HL-60/S4 treated with phorbol 12-myristate 13-acetate at 8.2 ng/mL for 4 days and 3 days (cell line): ENCODE data around the gene SATB2.

Experiments
- in situ Hi-C: fragments of 300-500 bp; cut with MboI; formaldehyde crosslinking; loops from 2 replicates; pipeline ENCODE4 v1.15.0; 2022; ENCODE audit warnings: low sequenced_read_pairs

The SATB2 gene

GRCh38 chr2:199336546-199336945, 121.2 kb downstream of the SATB2 start:
- in situ Hi-C loops, result no loop called here

- in situ Hi-C loops, result no loop called here
Measured at GRCh38 chr2:199335502-199335901, 122.2 kb downstream of the SATB2 start.

DNA sequence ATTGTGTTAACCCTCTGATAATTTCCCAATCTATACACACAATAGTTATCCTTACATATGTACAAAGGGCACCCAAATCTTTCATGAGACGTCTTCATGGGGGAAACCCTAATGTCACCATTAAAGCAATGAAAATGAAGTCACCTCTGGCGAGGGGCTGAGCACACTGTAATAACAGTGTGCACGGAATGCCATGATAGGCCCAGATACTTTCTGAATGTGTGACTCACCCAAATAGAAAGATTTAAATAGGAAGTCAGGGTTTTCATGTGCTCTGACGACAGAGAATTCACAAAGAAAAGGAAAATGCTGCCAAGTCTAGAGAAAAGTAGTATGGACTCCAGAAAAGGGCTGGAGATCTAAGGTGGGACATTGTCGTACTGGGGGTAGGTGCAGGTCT, 128.3 kb downstream of the SATB2 start:
- in situ Hi-C loops, result no loop called here

DNA sequence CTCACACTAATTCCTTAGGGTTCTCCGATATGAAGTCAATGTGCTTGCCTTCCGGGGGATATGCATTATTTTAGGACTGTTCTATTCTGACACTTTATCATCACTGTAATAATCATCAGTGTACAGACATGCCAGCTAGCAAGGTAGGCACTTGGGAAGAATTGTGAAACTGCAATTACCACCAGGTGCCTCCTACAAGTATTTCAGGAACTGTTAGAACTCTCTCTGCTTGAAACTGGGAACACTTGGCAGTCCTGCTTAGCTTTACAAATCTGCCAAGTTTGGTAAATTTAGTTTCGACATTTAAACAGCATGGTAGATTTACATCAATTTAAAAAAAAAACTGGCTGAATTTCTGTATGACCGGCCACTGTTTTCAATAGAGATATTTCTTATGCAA, 128.7 kb downstream of the SATB2 start:
- in situ Hi-C loops, result no loop called here

DNA sequence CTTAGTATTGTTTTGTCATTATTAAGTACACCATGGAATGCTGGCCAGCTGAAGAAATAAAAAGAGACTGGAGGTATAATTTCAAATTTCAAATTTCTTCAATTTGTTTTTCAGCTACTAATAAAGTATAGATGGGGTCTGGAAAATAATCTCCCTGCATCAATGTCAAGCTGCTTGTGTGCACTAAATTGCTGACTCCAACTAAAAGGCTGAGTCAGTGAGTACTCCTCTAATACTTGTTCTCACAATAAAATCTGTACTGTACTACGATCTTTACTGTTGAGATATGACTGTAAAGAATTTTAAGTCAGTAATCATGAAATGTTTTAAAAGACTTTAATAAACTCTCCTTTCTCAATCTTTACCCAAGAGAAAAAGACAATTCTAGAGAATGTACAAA, 131.9 kb downstream of the SATB2 start:
- in situ Hi-C loops, result no loop called here

GRCh38 chr2:199322151-199322550, 135.6 kb downstream of the SATB2 start:
- in situ Hi-C loops, result no loop called here

- in situ Hi-C loops, result no loop called here
Measured at GRCh38 chr2:199317646-199318045, 140.1 kb downstream of the SATB2 start.

DNA sequence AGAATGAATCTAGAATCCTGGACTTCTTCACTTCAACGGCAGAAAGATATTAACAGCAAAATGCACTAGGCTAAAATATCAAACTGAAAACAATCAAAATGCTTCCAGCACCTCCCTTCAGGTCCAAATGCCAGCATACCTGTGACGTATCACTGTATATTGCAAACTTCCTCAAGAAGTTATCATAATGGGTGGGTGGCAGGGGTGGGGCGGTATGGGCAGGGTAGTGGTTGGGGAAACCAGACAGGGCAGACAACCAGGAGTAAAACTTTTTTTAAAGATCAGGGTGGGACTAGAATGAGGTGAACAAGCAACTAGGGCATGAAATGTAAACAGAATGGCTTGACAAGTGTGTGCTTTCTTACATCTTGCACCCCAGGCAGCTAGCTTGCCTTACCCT, 140.9 kb downstream of the SATB2 start:
- in situ Hi-C loops, result no loop called here

- in situ Hi-C loops, result no loop called here
Measured at GRCh38 chr2:199315299-199316179, 142.2 kb downstream of the SATB2 start.

DNA sequence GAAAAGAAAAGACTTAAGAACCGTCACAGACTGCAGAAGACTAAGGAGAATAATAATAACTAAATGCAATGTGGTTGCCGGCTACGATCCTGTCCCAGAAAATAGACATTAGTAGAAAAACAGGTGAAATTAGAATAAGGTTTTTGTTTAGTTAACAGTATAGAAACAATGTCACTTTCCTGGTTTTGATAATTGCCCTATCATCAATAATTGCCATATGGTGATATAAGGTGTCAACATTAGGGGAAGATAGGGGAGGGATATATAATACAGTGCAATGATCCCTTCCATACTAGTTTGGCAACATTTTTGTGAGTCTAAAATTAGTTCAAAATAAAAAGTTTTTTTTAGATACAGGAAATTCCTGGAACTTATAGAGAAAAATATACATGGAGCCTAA, 144.8 kb downstream of the SATB2 start:
- in situ Hi-C loops, result no loop called here

DNA sequence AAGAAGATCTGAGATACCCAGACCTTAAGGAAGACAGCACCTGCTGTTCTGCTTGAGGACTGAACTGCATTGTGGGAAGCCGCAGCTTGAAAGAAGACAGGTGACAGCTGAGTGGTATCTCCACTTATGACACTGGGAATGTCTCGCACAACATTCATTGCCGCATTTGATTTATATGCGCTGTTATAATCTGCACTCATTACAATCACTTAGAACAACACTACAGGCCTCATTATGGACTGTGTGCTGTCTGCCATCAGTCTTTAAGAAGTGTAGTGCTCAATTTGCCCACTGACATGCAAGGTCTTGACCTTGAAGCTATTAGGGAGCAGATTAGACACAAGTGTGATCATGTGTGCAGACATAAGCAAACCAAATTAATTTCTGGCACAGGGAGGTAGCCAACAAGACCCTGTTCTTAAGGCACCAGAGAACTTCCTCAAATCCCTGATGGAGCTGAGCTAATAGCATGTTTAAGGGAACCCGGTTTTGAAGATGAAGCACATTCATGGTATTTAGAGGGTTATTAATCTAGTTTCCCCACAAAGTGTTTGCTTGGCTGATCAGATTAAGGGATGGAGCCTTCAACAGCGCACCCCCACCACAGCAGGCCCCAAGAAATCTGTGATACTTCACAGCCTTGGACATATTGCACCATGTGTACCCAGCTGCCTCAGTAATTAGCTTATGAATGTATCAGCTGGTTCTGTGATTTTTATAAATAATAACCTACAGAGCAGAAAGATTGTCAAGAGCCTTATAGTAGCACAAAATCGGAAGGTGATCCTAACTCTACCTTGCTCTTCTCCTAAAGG, 146.8 kb downstream of the SATB2 start:
- in situ Hi-C loops, result no loop called here

DNA sequence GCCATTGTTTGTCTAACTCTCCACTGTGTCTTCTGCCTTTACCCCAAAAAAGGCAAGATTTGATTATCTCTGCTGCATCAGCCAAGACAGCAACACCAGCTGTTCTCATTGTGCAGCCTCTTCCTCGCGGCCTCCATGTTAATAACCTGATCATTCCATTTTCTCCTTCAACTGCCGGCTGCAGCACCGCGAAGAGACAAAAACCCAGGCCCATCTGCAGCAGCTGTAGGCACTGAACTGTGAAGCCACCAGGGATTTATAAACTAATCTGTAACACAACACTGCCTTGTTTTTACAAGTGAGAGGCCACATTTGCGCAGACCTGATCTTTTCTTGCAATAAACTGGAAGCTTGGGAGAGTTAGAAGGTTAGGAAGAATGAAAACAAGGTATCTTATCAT, 147.8 kb downstream of the SATB2 start:
- in situ Hi-C loops, result no loop called here

DNA sequence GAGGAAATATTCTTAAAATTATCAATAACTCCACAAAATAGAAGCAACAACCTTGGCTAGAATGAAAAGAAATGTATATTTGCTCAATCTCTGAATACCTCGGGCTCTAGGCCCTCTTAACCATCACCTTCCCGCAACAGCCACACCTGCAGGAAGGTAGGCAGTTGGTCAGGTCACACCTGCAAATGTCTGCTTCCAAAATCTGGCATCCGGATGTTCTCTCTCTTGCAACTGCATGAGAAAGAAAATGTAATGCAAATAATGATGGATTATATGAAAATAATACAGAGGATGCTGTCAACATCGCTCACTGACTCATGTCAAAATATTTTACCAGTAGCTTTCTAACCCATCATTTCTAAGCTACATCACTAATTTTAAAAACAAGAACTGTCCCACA, 148.3 kb downstream of the SATB2 start:
- in situ Hi-C loops, result no loop called here

- in situ Hi-C loops, result no loop called here
Measured at GRCh38 chr2:199308567-199308966, 149.2 kb downstream of the SATB2 start.

- in situ Hi-C loops, result no loop called here
Measured at GRCh38 chr2:199307461-199307860, 150.3 kb downstream of the SATB2 start.

DNA sequence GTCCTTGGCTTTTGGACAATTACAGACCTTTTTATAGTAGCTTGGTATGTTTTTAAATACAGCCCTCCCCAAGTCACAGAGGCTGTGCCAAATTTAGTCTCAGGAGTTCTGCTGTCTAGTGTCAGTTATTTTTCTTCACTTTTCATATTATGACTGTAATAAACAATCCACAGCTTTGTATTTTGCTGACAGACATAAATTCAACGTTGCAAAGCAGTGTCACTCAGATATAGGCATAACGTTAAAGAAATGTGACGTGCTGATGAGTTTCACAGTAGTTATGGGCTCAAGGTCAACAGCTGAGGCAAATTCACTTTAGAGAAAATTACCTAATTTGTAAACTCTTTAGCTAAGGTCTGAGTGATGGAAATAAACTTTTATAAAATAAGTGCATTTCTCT, 151.6 kb downstream of the SATB2 start:
- in situ Hi-C loops, result no loop called here

DNA sequence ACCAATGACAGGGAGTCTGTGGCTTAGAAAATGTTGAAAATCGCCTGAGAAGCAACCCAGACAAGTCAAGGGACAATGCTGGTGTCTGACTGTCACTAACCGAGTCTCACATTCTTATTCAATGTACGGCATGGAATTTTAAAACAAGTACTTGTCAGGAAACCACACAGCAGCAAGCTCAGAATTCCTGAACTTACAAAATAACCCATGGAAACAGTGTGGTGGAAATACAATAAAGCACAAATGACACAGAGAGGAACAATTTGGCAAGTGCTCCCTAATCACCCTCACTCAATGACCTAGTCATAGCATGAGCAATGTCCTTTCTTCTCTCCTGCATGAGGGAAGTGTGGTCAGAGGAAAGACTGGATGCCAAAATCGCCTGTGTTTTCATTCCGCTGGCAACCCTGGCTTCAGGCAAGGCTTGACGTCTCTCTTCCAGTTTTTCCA, 154.0 kb downstream of the SATB2 start:
- in situ Hi-C loops, result no loop called here

GRCh38 chr2:199302851-199303250, 154.9 kb downstream of the SATB2 start:
- in situ Hi-C loops, result no loop called here

- in situ Hi-C loops, result no loop called here
Measured at GRCh38 chr2:199288424-199288823, 169.3 kb downstream of the SATB2 start.

GRCh38 chr2:199282309-199282708, 175.4 kb downstream of the SATB2 start:
- in situ Hi-C loops, result no loop called here

DNA sequence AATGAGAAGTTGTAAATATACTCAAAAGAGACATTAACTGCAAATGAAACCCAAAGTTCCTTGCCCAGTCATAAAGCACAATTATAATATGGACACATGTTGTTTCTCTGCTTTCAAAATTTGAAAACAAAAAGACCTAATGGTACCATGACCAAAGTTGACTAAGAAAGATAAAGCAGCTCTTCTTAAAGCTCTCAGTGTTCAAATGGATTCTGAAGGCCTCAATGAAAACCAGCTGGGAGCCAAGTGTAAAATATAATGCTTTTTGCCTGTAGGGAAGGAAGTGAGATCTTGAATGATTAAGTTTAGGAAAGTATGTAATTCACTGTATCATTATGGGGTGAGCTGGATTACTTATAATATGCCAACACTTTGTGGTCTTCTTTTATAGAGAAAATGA, 178.6 kb downstream of the SATB2 start:
- in situ Hi-C loops, result no loop called here

DNA sequence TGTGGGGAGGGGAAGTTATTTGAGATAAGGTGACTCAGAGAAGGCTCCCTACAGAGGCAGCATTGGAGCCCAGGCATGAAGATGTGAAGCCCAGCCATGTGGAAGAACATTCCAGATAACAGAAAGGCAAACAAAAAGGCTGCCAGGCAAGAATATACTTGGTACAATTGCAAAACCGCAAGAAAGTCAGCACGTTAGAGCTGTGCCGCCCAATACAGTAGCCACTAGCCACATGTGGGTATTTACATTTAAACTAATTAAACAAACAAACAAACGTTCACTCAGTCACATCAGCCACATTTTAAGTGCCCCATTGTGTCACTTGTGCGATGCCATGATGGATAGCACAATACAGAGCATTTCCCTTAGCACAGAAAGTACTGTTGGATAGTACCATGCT, 179.6 kb downstream of the SATB2 start:
- in situ Hi-C loops, result no loop called here
